ENCODE results near the gene TMEM131.

- TF ChIP-seq, protein P1, sequence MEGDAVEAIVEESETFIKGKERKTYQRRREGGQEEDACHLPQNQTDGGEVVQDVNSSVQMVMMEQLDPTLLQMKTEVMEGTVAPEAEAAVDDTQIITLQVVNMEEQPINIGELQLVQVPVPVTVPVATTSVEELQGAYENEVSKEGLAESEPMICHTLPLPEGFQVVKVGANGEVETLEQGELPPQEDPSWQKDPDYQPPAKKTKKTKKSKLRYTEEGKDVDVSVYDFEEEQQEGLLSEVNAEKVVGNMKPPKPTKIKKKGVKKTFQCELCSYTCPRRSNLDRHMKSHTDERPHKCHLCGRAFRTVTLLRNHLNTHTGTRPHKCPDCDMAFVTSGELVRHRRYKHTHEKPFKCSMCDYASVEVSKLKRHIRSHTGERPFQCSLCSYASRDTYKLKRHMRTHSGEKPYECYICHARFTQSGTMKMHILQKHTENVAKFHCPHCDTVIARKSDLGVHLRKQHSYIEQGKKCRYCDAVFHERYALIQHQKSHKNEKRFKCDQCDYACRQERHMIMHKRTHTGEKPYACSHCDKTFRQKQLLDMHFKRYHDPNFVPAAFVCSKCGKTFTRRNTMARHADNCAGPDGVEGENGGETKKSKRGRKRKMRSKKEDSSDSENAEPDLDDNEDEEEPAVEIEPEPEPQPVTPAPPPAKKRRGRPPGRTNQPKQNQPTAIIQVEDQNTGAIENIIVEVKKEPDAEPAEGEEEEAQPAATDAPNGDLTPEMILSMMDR (IDR thresholded peaks at IDR 0.05) = no peak
- no peak for TF ChIP-seq POLR2A (IDR thresholded peaks at IDR 0.05)
Measured at GRCh38 chr2:97761192-97761591, 234.6 kb downstream of the TMEM131 start.

Data from heart left ventricle (tissue), 13 donors.